AG09309 (cell line): ENCODE data around the gene INSYN1.

Experiments
- DNase-seq: peaks from one replicate; pipeline ENCODE4 v3.0.0-alpha.2; 2010; ENCODE audit warnings: low read depth
- H3K4me3 ChIP-seq: 2 replicates; pipeline ENCODE4 v1.5.1; 2011; ENCODE audit warnings: mild to moderate bottlenecking, low read depth, low read length, moderate library complexity; ENCODE audit not compliant: control insufficient read depth
- TF ChIP-seq, protein P1 (sequence below): IDR thresholded peaks from 2 replicates; pipeline ENCODE4 v1.5.1; 2011; ENCODE audit warnings: mild to moderate bottlenecking, low read depth, low read length, inconsistent platforms; ENCODE audit not compliant: insufficient read depth, control insufficient read depth; ENCODE audit errors: missing control alignments

The INSYN1 gene

DNA sequence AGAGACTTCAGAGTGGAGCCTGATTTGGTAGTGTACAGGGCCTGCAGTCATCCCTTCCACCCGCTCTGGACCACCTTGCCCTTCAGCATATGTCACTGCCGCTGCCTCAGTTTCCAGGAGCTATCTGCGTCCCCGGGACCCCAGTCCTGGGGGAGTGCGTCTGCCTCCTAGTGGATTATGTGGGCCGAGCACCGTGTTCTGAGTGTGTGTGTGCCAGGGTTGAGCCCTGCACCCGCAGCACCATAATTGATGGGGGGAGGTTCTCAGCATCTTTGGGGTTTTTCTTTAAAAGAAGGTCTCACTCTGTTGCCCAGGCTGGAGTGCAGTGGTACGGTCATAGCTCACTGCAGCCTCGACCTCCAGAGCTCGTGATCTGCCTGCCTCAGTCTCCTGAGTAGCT, 35.3 kb downstream of the INSYN1 start:
- no peak for DNase-seq
- TF ChIP-seq, protein P1, sequence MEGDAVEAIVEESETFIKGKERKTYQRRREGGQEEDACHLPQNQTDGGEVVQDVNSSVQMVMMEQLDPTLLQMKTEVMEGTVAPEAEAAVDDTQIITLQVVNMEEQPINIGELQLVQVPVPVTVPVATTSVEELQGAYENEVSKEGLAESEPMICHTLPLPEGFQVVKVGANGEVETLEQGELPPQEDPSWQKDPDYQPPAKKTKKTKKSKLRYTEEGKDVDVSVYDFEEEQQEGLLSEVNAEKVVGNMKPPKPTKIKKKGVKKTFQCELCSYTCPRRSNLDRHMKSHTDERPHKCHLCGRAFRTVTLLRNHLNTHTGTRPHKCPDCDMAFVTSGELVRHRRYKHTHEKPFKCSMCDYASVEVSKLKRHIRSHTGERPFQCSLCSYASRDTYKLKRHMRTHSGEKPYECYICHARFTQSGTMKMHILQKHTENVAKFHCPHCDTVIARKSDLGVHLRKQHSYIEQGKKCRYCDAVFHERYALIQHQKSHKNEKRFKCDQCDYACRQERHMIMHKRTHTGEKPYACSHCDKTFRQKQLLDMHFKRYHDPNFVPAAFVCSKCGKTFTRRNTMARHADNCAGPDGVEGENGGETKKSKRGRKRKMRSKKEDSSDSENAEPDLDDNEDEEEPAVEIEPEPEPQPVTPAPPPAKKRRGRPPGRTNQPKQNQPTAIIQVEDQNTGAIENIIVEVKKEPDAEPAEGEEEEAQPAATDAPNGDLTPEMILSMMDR = no peak
- no peak overlapping the region for H3K4me3 ChIP-seq

DNA sequence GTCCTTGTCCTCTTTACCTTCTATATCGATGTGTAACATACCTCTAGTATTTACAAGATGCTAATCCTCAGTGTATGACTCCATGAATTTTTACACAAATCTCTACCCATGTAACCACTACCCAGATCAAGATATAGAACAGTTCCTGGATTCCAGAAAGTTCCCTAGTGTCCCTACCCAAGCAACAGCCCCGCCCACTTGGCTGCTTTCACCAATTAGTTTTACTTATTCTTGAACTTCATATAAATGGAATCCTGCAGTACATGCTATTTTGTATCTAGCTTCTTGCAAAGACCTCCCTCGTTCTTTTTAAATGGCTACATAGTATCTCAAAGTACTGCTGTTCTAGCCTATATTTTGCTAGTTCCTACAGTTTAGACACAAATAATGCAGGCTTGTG, 35.9 kb downstream of the INSYN1 start:
- DNase-seq = no peak
- TF ChIP-seq, protein P1 = no peak
- no peak overlapping the region for H3K4me3 ChIP-seq

DNA sequence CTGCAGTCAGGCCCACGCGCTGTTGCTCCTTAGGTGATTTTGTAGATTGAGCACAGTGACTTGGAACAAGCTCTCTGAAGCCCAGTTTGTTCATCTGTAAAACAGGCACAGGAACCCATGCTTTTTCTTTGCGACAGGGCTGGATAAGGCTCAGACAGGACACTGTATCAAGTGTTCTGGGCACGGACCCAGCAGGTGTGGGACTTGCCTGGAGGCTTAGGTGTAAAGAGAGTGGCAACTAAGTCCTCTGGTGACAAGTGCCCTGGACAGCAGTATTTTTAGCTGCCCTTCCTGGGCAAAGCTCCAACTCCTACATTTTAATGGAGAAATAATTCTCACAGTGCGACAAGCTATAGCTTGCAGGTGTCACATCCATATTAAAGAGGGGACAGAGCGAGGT, 36.7 kb downstream of the INSYN1 start:
- TF ChIP-seq, protein P1 = no peak
- H3K4me3 ChIP-seq = no peak overlapping the region
- DNase-seq = no peak

DNA sequence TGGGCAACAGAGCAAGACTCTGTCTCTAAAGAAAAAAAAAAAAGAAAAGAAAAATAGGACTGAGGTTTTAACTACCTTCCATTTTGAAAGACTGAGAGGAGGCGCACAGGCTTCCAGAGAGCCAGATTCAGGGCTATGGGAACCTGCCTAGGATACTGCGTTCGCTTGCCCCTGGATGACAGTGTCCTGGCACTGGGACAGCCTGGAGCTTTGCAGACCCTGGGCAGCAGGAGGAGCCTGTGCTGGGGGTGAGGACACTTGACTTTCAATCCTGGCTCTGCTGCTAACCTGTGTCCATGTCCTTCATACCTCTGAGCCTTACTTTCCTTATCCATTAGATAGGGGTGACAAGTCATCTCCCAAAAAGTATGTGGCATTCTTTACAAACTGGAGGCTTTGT, 37.7 kb downstream of the INSYN1 start:
- no peak overlapping the region for H3K4me3 ChIP-seq
- TF ChIP-seq, protein P1 = no peak
- DNase-seq = no peak

DNA sequence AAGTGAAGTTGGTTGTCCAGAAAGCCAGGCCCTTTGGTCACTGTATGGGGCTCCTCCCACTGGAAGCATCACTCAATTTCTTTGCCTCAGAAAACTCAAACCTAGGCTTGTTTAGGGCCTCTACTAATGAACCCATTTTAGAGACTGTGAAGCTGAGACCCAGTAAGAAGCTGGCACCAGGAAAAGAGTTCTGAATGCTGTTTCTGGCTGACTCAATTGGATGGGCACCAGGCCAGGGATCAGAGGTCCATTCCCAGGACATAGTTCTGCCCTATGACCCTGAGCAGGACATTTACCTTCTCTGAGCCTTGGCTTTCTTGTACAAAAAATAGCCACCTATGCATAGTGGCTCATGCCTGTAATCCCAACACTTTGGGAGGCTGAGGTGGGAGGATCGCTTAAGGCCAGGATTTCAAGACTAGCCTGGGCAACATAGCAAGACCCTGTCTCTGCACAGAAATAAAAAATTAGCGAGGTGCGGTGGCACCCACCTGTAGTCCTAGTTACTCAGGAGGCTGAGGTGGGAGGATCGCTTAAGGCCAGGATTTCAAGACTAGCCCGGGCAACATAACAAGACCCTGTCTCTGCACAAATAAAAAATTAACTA, 38.4 kb downstream of the INSYN1 start:
- no peak overlapping the region for H3K4me3 ChIP-seq
- no peak for DNase-seq
- TF ChIP-seq, protein P1 = no peak

DNA sequence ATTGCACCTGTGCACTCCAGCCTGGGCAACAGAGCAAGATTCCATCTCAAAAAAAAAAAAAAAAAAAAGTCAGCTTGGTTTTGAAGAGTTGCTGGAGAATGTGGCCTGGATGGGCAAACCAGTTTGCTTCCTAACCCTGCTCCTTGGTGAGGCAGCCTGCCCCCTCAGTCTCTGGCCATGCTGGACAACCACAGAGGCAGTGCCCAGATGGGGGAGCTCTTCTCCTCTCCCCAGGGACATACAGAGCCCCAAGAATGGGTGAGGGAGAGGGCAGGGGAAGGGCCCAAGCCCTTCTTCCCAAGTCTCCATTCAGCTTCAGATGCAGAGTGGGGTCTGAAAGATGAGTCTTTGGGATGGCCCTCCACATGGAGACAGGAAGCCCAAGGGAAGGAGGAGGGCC, 41.0 kb downstream of the INSYN1 start:
- TF ChIP-seq, protein P1 = peak; percentile 26
- no peak overlapping the region for H3K4me3 ChIP-seq
- DNase-seq = no peak

DNA sequence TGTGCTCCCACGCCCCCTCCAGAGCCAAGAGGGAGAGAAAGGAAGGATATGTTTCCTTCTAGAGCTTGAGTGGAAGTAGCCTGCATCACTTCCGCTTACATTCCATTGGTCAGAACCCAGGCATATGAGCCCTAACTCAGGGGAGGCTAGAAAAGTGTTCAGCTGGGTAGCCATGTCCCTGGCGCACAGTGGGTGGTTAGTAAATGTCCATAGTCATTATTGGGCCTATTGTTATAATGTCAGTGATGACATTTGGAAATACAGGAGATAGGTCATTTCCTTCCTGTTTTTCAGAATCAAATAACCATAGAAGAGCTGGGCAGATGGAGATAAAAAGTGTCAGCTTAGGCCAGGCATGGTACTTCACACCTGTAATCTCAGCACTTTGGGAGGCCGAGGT, 41.6 kb downstream of the INSYN1 start:
- no peak overlapping the region for H3K4me3 ChIP-seq
- DNase-seq = no peak
- TF ChIP-seq, protein P1 = no peak
